GM19351 (cell line): Measurements from ENCODE around the gene ZFP36L2.

Experiments used
- ATAC-seq: cut with Tn5 transposase; IDR thresholded peaks from one replicate; pipeline ENCODE4 v1.9.1; 2021; ENCODE audit warnings: mild to moderate bottlenecking, moderate library complexity; ENCODE audit not compliant: unreplicated experiment

ZFP36L2 gene

DNA sequence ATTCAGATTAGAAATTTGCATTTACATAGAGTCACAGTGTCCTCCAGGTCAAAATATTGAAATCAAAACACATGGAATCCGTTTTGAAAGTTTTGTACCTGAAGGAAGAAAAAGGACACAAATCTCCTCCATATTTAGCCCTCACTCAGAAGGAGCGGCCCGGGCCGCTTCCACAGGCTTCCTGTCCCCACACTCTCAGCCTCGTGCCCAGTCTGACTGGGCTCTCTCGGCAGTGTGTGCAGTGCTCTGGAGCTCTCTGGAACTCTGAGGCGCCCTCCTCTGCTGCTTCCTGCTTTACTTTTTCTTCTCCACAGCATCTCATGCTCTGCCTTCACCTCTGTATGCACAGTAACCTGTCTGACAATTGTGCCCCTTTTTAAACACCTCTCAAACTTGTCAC is 22.2 kb upstream of the ZFP36L2 start:
- ATAC-seq, result no peak

- ATAC-seq, result no peak
Measured at GRCh38 chr2:43246641-43247040, 20.2 kb upstream of the ZFP36L2 start.

- no peak for ATAC-seq
Measured at GRCh38 chr2:43241558-43241957, 15.2 kb upstream of the ZFP36L2 start.

DNA sequence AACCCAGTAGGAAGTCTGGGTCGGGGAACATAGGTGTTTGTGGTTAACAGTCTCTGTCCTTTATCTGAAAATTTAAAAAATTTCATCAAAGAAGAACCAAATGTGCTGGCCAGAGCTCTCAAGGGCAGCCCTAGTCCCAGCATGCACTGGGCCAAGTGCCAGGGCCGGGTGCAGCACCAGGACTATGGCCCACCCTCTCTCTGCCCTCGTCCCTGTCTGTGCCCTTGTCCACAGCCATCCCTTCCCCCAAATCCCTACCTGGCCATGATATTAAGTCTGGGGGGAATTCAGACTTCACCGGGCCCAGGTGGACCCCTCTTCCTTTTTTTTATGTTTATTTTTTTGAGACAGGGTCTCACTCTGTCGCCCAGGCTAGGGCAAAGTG is 14.4 kb upstream of the ZFP36L2 start:
- ATAC-seq, result no peak

GRCh38 chr2:43239981-43240765 is 13.8 kb upstream of the ZFP36L2 start:
- ATAC-seq, result peak; percentile 61

DNA sequence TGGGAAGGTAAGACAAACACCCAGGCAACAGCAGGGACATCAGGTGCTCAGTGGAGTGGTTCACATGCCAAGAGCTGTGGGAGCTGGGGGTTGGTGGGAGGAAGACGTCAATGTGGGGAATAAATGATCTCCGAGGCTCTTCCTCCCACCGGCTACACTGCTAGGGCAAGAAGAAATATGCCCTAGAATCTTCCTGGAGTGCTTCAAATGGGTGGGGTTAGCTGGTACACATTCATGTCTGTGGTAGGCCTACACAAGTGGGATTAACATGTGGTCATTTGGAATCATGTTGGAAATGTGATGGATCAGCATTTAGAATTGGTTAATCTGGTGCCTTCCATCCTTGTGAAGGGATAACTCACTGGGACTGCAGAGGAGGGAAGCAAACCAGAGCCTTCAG is 12.4 kb upstream of the ZFP36L2 start:
- ATAC-seq, result no peak

GRCh38 chr2:43238176-43238575 is 11.8 kb upstream of the ZFP36L2 start:
- no peak for ATAC-seq

DNA sequence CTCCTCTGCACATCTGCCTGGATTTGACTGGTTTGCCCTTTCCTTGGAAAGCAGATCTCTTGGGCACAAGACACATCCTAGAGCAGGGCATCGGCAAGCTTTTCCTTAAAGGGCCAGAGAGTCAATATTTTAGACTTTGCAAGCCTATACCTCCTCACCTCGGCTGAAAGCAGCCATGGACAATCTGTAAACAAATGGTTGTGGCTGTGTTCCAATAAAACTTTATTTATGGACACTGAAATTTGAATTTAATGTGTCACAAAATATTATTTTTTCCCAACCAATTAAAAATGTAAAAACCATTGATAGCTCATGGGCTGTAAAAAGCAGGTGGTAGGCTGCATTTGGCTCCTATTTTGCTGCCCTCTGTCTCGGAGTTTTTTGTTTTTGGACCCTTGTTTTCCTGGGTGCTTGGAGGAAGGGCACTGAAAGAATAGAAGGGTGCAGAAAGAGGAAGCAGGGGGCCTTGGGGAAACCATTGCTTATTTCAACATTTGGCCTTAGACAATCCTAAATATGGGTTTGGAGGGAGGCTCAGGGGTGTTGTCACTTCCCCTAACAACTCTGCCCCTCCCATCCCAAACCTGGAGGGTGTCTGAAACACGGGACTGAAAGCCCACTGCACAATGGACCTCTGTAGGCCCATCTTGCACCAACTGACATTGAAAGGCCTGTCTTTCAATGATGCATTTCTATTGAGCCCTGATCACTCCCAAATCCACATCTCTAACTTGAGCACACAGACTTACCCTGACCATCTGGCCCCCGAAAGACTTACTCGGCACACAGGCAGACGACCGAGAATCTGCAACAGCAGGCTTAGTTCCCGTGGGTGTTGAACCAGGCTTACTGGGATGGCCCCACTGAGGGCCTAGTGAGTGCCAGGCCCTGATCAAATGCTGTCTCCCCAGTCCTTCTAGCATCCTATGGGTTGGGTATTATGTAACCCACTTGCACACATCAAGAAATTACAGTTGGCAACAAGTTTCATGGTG is 7.1 kb upstream of the ZFP36L2 start:
- no peak for ATAC-seq

GRCh38 chr2:43230951-43231827 is 4.8 kb upstream of the ZFP36L2 start:
- no peak for ATAC-seq

DNA sequence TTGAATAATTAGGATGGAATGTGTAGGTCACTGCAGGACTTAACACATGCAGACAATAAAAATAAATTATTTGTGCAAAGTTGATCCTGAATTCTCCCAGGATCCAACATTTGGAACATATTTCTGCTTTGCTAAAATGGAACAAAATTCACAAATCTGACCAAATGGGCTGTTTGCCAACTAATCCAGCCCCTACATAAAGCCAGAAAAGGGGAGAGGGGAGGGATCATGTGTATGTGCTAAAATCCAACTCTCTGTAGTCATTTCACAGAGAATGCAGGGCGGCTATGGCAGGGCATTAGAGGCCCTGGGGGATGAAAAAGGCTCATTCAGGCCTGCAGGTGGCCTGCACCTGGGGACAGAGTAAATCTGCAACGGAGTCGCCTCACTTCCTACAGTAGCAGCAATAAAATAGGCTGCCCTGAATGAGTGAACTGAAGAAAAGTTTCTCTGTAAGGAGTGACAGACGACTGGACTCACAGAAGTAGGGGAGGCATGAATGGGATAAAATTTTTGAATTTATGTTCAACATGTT is 4.0 kb upstream of the ZFP36L2 start:
- no peak for ATAC-seq

GRCh38 chr2:43228756-43229659 is 2.6 kb upstream of the ZFP36L2 start:
- no peak for ATAC-seq

DNA sequence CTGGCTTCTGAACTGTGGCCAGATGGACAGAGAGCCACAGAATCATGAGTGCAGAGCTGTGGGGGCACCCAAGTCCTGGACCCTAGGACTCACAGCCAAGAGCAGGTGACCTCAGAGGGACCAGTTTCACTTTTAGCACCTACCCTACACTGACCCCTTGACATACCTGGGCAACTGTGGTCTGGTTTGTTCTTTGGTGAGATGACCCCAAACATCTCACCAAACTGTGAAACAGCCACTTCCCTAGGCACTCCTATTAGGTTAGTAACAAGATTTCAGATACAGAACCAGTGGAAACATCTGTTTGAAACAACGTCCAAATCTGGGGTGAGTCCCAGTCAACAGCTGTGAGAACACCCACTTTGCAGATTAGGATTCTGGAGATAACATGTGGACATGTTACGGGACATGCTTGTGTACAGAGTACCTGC is 1.9 kb upstream of the ZFP36L2 start:
- no peak for ATAC-seq

DNA sequence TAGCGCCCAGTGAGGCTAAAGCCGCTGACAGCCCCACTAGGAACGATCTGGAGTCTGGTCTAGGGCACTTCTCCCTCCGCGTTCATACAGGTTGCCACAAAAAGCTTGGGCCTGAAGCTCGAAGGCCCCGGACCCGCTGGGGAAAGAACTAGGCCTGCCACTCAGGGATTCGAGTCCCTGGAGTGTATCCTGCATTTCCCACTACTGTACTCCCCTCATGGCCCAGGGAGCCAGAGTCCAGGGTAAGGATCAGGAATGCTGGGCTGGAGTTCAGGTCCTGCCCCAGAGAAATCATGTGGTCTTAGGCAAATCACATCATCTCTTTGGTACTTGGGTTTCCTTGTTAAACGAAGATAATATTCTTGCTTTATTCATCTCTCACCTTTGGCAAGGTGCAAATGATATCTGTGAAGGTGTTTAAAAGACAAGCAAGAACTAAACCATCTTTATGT is 1.4 kb upstream of the ZFP36L2 start:
- no peak for ATAC-seq

DNA sequence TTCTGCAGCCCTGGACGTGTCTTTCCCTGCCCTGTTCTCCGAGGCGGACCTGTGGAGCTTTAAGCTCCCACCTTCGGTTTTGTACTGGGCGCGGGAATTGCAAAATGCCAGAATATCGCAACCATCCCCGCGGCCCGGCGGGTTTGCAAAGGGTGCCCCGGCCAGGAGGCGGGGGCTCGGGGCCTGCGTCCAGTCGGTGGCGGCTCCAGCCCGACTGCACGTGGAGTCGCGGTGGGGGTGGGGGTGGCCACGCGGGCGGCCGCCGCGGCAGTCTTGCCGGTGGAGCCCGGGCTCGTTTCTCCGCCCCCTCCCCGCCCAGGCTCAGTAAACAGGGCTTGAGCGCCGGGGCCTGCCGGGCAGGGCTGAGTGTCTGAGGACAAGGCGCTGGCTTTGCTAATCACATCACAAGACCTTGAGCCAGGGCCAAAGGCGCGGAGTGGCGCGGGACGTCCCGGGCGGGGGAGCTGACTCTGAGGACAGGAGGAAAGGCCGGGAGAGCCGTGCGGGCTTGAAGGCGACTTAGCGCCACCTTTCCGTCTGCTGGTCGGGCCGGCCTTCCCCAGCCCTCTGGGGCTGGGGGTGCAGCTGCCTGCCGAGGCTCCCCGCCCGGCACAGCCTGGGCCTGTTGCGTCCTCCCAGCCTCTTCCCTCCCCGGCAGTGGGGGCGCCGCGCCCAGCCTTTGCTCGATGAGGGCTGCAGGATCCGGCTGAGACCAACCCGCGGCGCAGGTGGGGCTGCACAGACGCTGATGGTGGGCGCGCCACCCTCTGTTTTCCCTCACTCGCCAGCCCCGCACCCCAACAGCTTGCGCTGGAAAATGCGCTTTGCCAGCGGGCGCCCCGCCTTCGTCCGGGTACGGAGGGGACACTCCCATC is 786 bp upstream of the ZFP36L2 start:
- peak; percentile 17 for ATAC-seq

DNA sequence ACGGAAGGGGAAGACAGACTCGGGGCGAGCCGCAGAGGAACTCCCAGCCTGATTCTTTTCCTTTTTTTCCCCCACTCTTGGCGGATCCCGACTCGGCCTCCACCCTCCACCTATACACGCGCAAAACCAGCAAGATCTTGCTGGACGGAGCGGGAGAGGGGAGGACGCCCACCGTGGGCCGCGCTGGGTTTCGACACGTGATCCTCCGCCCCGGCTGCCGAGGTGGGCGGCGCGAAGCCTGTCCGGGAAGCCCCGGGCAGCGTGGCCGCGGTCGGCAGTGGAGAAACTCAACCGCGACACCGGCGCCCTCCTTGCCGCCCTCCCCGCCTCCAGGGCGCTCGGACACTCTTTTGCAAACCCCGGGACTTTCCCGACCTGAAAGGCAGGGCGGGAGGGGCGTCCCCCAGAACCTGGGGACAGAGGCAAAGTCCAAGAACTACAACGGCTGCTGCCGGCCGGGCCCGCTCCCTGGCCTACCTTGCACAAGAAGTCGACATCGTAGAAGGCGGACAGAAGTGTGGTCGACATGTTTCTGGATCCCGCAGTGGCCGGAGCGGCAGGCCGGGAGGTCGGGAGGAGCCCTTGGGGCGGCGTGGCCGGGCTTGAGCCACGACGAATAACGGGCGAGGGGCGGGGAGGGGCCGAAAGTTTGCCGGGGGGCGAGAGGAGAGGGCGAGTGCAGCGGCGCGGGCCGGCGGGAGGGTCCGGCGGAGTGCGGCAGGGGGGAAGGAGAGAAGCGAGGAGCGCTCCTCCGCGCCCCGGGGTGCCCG is 433 bp downstream of the ZFP36L2 start:
- ATAC-seq, result peak; percentile 30

GRCh38 chr2:43225093-43225787 is 1.2 kb downstream of the ZFP36L2 start:
- no peak for ATAC-seq

DNA sequence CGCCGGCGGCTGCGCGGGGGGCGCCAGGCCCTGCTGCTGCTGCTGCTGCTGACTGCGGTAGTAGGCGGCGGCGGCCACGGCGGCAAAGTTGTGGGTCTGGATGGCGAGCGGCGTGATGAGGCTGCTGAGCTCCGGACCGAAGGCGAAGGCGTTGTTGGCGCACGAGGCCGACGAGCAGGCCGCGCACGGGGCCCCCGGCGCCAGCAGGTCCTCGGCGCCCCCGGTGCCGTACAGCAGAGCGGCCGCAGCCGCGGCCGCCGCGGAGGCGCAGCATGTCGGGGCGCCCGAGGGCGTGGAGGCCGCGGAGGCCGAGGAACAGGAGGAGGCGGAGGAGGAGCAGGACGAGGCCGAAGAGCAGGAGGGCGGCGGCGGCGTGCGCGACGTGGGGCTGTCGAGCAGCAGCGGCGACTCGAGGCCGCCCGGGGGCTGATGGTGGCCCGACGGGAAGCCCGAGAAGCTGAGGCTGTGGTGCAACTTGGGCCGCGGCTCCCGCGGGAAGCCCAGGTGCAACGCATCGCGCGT is 1.8 kb downstream of the ZFP36L2 start:
- no peak for ATAC-seq
